ENCODE measurements around the gene RHOT1. TPM values are rescaled to one million over a fixed set of nuclear protein-coding genes. Genes with fewer than 3 reads are reported as not detected.
"Not testable (repeated sequence)": the region's sequence is repeated elsewhere in the genome, so short reads cannot be mapped to it uniquely, and the experiment has no call there.

The RHOT1 gene
- total RNA-seq, 4 donors from 2014 or later, result 17.3 to 34.9 (median 21.9) TPM

DNA sequence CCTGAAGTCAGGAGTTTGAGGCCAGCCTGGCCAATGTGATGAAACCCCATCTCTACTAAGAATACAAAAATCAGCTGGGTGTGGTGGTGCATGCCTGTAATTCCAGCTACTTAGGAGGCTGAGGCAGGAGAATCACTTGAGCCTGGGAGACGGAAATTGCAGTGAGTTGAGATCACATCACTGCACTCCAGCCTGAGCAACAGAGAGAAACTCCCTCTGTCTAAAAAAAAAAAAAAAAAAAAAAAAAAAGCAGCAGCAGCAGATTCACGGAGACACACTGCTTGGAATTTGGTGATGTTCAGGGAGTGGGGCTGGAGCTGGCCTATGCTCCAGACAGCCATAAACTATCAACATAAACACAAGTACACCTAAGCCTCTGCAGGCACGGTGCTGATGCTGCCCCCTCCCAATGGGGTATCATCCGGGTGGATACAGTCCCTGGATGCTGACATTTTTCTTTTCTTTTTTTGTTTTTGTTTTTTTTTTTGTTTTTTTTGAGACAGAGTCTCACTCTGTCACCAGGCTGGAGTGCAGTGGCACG lies 39.6 kb upstream of the RHOT1 start:
- no peak for DNase-seq
- intact Hi-C loops (cut with DNase I), result no loop called here
- 67 to 88% methylated on average over 3 to 5 of the region's 5 CpGs for WGBS, 2 donors
- no peaks in the 10 kb centered on the region for H3K9me3 ChIP-seq
- H3K4me1 ChIP-seq, result no peaks in the 10 kb centered on the region
- H3K27me3 ChIP-seq, result peaks cover 0 to 4% (median 0%) of the 10 kb centered on the region in 4 donors
- no peaks in the 10 kb centered on the region for H3K36me3 ChIP-seq
- no peak overlapping the region for H3K4me3 ChIP-seq
- no peak overlapping the region for H3K27ac ChIP-seq
- no peak for TF ChIP-seq POLR2A (IDR thresholded peaks at IDR 0.05)

DNA sequence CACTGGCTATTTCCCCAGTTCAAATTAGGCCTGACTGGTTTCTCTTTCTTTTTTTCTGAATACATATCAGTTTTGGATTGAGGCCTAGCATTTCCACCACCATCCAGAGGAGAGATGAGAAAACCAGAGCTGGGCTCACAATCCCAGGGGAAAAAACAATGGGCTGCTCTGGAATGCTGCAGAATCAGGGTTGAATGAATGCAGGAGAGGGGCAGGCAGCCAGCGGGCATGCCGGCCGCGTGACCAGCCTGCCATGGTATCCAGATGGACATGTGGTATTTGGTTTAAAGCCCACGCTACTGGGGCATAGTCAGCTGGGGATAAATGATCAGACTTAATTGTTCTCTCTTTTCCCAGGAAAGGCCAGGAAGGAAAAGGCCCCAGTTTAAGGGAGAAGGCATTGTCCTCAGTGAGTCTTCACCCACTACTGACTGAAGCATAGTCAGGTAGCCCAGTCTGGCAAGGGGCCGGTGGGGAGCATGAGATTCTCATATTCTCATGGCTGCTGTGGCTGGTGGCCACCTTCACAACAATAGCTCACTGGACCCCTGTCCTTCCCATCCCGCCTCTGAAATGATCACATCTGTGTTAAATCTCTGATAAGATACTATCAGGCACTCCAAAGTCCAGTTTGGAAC lies 38.7 kb upstream of the RHOT1 start:
- DNase-seq, result no peak
- no peaks in the 10 kb centered on the region for H3K36me3 ChIP-seq
- H3K27me3 ChIP-seq, result peaks cover 0 to 4% (median 0%) of the 10 kb centered on the region in 4 donors
- no peaks in the 10 kb centered on the region for H3K9me3 ChIP-seq
- H3K4me3 ChIP-seq, result no peak overlapping the region
- TF ChIP-seq POLR2A (IDR thresholded peaks at IDR 0.05), result no peak
- TF ChIP-seq, protein P1, sequence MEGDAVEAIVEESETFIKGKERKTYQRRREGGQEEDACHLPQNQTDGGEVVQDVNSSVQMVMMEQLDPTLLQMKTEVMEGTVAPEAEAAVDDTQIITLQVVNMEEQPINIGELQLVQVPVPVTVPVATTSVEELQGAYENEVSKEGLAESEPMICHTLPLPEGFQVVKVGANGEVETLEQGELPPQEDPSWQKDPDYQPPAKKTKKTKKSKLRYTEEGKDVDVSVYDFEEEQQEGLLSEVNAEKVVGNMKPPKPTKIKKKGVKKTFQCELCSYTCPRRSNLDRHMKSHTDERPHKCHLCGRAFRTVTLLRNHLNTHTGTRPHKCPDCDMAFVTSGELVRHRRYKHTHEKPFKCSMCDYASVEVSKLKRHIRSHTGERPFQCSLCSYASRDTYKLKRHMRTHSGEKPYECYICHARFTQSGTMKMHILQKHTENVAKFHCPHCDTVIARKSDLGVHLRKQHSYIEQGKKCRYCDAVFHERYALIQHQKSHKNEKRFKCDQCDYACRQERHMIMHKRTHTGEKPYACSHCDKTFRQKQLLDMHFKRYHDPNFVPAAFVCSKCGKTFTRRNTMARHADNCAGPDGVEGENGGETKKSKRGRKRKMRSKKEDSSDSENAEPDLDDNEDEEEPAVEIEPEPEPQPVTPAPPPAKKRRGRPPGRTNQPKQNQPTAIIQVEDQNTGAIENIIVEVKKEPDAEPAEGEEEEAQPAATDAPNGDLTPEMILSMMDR (IDR thresholded peaks at IDR 0.05), result no peak
- WGBS, 2 donors, result 91 to 98% methylated on average over 6 to 7 of the region's 7 CpGs
- H3K27ac ChIP-seq, result no peak overlapping the region
- intact Hi-C loops (cut with DNase I), result no loop called here
- no peaks in the 10 kb centered on the region for H3K4me1 ChIP-seq

DNA sequence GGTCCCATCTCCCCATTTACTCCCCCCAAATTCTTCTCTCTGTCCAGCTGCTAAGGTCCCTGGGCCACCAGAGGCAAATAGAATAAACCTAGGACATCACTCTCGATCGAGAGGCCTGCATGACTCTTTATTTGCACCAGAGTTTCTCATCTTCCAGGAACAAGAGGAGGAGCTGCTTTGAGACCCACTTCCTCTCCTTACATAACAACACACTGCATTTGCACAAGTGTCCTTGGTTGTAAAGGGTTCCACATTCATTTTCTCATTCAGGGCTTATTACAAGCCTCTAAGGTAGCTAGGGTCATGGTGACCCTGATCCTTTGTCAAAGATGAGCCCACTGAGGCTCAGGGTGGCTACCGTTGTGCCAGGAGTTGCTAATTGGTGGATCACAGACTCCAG lies 38.1 kb upstream of the RHOT1 start:
- no peak overlapping the region for H3K4me3 ChIP-seq
- no peaks in the 10 kb centered on the region for H3K4me1 ChIP-seq
- no peaks in the 10 kb centered on the region for H3K9me3 ChIP-seq
- intact Hi-C loops (cut with DNase I), result no loop called here
- TF ChIP-seq, protein P1 (IDR thresholded peaks at IDR 0.05), result no peak
- no peak for TF ChIP-seq POLR2A (IDR thresholded peaks at IDR 0.05)
- no peaks in the 10 kb centered on the region for H3K36me3 ChIP-seq
- no peak for DNase-seq
- 71 to 81% methylated on average over 2 to 3 of the region's 3 CpGs for WGBS, 2 donors
- no peak overlapping the region for H3K27ac ChIP-seq
- no peaks in the 10 kb centered on the region for H3K27me3 ChIP-seq

DNA sequence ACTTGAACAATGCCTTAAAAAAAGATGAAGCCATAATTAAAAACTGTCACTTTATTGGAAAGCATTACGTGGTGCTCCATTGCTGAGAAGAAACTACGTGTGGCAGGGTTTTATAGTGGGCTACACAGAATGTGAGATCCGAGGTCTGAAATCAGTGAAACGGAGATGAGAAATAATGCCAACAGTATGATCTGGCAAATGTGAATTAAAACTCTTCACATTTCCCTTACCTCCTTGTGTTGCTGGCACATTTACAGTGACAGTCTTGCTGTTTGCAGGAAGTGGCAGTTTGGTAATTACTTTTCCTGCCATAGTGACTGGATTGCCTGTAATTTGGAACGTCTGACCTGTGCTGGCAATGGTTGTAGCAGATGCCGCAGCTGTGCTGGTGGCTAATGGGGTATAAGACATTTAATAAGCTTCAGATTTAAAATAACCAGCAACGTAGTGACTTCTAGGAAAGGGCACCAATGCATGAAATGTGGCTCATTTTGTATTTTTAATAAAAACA lies 35.8 kb upstream of the RHOT1 start:
- H3K27me3 ChIP-seq; DNase-seq; H3K4me3 ChIP-seq; H3K27ac ChIP-seq; H3K9me3 ChIP-seq; intact Hi-C loops (cut with DNase I); H3K4me1 ChIP-seq; H3K36me3 ChIP-seq: not testable (repeated sequence)
- WGBS, 2 donors, result 42 to 52% methylated on average over 7 of the region's 7 CpGs

DNA sequence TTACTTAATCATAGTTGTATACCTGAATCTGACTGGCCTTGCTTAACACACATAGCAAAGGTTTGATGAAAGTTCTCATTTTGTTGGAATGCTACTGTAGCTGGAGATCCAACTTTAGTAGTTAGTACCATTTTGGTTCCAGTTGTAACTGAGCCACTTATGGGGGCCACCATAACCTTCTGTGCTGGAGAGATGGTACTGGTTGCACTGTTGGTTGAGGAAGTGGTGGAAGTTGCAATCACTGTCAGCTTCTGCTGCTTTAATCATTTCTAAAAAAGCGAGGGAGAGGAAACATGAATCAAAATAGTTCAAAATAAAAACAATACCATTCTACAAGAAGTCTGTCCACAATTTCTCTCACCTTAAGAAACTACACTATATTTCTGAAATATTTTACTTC lies 35.1 kb upstream of the RHOT1 start:
- H3K9me3 ChIP-seq; intact Hi-C loops (cut with DNase I); H3K36me3 ChIP-seq; H3K27ac ChIP-seq; DNase-seq; H3K4me3 ChIP-seq; H3K27me3 ChIP-seq: not testable (repeated sequence)
- 69% methylated on average over 1 of the region's 1 CpG for WGBS, 2 donors
- peaks cover 8 to 14% (median 11%) of the 10 kb centered on the region in 3 donors for H3K4me1 ChIP-seq

DNA sequence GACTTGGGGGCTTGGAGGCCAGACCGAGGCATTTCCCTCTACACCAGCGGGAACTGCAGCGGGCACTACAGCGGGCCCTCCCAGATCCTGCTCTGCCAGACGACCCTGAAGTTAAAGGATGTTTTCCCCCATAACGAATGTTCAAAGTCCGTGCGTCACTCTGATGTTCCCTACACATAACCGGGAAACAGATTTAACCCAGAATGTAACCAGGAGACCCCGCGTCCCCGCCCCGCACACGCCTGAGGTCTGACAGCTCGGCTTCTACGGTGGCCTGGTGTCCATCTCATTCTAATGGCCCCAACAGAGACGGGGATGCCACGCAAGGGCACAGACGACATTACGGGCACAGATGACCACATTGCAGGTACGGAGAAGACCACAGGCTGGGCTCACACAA lies 31.7 kb upstream of the RHOT1 start:
- WGBS, 2 donors, result 85 to 92% methylated on average over 7 to 11 of the region's 21 CpGs
- no peak overlapping the region for H3K4me3 ChIP-seq
- no peak for DNase-seq
- H3K9me3 ChIP-seq, result no peaks in the 10 kb centered on the region
- intact Hi-C loops (cut with DNase I), result no loop called here
- no peaks in the 10 kb centered on the region for H3K27me3 ChIP-seq
- no peak overlapping the region for H3K27ac ChIP-seq
- no peaks in the 10 kb centered on the region for H3K36me3 ChIP-seq
- H3K4me1 ChIP-seq, result peaks cover 8 to 27% (median 11%) of the 10 kb centered on the region in 3 donors
- TF ChIP-seq POLR2A (IDR thresholded peaks at IDR 0.05), result no peak
- TF ChIP-seq, protein P1 (IDR thresholded peaks at IDR 0.05), result no peak
